D721Med (cell line): ENCODE results near the gene BCL2L14.

Experiments used
- DNase-seq: peaks from one replicate; pipeline ENCODE4 v3.0.0; 2011; ENCODE audit warnings: low spot score; ENCODE audit not compliant: insufficient read length
- FAIRE-seq: peaks from 2 replicates; lab custom pipeline; 2011; peaks lifted over from hg19 to GRCh38; lab: Jason Lieb, UNC
- CTCF ChIP-seq: IDR thresholded peaks from 2 replicates; pipeline ENCODE4 v1.5.1; 2012; ENCODE audit warnings: mild to moderate bottlenecking, control low read depth; ENCODE audit not compliant: insufficient read depth; ENCODE audit errors: missing control alignments

Gene BCL2L14

DNA sequence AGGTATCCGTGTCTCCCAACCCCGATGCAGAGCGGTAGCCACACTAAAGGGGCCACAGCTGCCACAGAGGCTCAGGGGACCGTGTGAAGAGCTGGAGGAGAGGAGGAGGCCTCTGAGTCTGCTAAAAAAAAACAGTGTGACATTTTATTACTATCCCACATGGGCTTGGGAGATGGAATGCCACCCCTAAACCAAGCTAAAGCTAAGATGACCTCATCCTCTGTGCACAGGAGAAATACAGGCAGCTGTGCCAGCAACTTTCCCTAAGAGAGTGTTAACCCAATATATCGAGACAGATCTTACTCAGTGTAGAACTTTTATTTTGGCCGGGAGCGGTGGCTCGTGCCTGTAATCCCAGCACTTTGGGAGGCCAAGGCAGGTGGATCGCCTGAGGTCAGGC is 18.0 kb downstream of the BCL2L14 start:
- no peak for DNase-seq
- TF ChIP-seq CTCF: no peak
- no peak for FAIRE-seq

GRCh38 chr12:12091071-12091470 is 20.3 kb downstream of the BCL2L14 start:
- DNase-seq (no peak), FAIRE-seq (no peak)
- TF ChIP-seq CTCF: no peak

DNA sequence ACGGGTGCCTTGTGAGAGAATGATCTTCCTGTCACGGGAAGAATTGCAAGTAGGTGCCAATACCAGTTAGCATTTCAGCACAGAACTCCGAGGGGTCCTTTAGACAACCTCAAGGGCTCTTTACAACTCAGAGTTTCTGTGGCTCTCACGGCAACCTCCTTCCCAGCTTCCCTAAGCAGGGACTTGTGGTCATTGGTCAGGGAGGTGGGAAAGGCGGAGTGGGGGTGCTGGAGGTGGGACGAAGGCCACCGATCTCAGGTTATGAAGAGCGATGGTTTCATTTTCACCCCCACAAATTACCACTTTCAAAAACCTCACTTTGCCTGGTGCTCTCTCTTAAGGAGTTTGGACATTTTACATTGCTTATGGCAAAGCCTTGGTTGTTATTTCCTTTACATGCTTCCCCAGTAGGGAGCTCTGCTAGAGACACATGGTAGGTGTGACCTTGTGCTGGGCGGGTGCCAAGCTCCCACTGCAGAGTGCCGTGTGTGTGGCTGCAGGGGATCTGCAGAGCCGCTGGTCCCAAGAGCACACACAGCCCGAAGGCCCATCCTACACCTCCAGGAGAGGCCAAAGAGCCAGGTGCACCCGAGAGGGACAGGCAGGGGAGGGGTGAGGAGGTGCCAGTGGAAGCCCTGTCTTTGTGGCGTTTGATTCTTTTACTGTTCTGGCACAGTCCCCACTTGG is 21.4 kb downstream of the BCL2L14 start:
- FAIRE-seq (no peak), DNase-seq (no peak)
- no peak for TF ChIP-seq CTCF

- DNase-seq: no peak
- FAIRE-seq: no peak
- no peak for TF ChIP-seq CTCF
Observed at GRCh38 chr12:12094481-12094880, 23.7 kb downstream of the BCL2L14 start.

DNA sequence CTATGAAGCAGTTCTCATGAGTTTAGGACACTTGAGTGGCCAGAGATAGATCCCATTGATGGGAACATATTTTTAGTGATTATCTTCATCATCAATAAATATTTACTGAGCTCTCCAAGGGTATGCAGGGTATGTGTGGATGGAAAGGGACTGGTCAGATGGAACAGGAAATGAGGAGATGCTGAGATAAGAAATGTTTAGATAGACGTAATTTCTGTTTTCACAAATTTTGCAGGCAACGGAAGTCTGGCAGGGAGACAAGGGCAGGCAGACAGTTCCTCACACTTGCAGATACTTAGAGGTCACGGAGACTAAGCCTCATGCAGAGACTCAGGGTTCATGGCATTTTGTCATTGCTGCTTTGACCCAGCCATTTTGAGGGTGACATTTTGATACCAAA is 24.3 kb downstream of the BCL2L14 start:
- TF ChIP-seq CTCF: no peak
- no peak for FAIRE-seq
- DNase-seq: no peak

DNA sequence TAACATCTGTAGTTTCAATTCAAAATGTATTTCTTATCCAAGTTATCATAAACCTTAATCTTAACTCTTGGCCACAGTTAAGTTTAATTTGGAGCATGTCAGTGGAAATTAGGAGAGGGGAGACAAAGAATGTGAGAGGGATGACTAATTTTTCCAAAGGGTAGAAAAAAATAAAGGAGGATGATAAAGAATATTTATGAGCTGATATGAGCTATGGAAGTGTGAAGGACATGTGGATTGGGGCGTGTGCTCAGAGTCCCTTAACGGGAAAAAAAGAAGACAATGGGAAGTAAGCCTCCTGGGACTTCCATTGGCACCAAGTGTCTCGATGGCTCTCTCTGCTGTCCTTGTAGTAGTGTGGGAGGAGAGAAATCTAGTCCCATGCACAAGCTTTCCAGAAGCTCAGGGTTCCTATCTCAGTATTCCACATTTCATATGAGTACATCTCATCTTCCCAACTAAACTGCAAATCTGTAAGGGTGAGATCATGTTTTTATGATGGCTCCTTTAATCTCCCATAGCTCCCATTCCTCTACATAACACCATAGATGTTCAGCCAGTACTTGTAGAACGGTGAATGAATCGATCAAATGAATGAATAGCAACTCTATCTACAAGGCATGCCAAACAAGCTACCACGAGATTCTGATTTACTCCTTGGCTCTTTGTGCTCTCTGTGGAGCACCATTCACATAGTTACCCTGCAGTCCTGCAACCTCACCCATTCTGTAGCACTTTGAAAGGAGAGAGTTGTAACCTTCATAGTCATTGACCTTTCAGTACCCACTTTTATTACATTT is 27.4 kb downstream of the BCL2L14 start:
- FAIRE-seq (no peak), DNase-seq (no peak)
- TF ChIP-seq CTCF: no peak

DNA sequence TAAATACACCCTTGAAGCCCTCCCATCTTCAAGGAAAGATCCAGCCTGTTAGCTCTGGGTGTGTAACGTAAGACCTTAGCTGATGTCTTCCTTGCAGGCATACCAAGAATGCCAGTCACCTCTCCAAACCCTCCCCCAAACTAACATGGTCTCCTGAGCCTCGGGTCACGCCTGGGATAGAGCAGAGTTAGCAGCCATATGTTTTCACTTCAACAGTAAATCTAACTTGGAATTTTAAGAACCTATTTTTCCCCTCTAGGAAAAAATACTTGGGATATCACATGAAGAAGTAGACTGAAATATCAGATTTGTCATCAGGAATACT is 27.9 kb downstream of the BCL2L14 start:
- TF ChIP-seq CTCF: no peak
- no peak for FAIRE-seq
- DNase-seq: no peak
